Measurements from ENCODE around the gene PHF21A. TPM values are rescaled to one million over a fixed set of nuclear protein-coding genes. Genes with fewer than 3 reads are reported as not detected.

The PHF21A gene
- total RNA-seq, 1 donor from 2014 or later = 49.6 TPM

- peaks cover 8% of the 10 kb centered on the region for H3F3A ChIP-seq (ENCODE audit: low read depth)
- Mint-ChIP-seq H3K4me1 (no peaks in the 10 kb centered on the region), H3K9me3 (no peaks in the 10 kb centered on the region), H3K27me3 (ENCODE audit: insufficient read depth, low read depth) (no peaks in the 10 kb centered on the region), H3K27ac (no peak overlapping the region), H3K4me3 (no peak overlapping the region), H3K36me3 (peaks cover 20% of the 10 kb centered on the region)
- no peak overlapping the region for H3K4me2 ChIP-seq
- no peaks in the 10 kb centered on the region for H3K36me3 ChIP-seq
- H4K20me1 ChIP-seq (ENCODE audit: low read depth) = peaks cover 4% of the 10 kb centered on the region
- no peaks in the 10 kb centered on the region for H3K9me3 ChIP-seq (ENCODE audit: low read depth)
- no peaks in the 10 kb centered on the region for H3K79me2 ChIP-seq (ENCODE audit: low read depth)
- no peak overlapping the region for H2AFZ ChIP-seq (replicated peaks)
- DNase-seq (ENCODE audit: low spot score) = no peak
- TF ChIP-seq CTCF (IDR thresholded peaks at IDR 0.05) (no peak), EZH2phosphoT487 (IDR thresholded peaks at IDR 0.05) (no peak), EZH2 (IDR thresholded peaks at IDR 0.05) (no peak)
- H3K4me3 ChIP-seq = no peak overlapping the region
- H3K27ac ChIP-seq = no peak overlapping the region
- H3K4me1 ChIP-seq = no peaks in the 10 kb centered on the region
- no peaks in the 10 kb centered on the region for H3K27me3 ChIP-seq
- no peak overlapping the region for H3K9ac ChIP-seq
These were observed 152.4 kb downstream of the PHF21A start for GRCh38 chr11:45968901-45969300.

GRCh38 chr11:45967506-45967905 lies 153.7 kb downstream of the PHF21A start:
- Histone ChIP-seq H3K27ac (no peak overlapping the region), H3K36me3 (peaks cover 3% of the 10 kb centered on the region), H2AFZ (replicated peaks) (no peak overlapping the region), H3K9ac (no peak overlapping the region), H3K4me3 (no peak overlapping the region), H3K27me3 (no peaks in the 10 kb centered on the region), H3K4me2 (no peak overlapping the region), H3K9me3 (ENCODE audit: low read depth) (no peaks in the 10 kb centered on the region), H3F3A (ENCODE audit: low read depth) (peaks cover 8% of the 10 kb centered on the region), H4K20me1 (ENCODE audit: low read depth) (peaks cover 4% of the 10 kb centered on the region), H3K79me2 (ENCODE audit: low read depth) (no peaks in the 10 kb centered on the region), H3K4me1 (no peaks in the 10 kb centered on the region)
- Mint-ChIP-seq H3K27ac (no peak overlapping the region), H3K4me3 (no peak overlapping the region), H3K4me1 (no peaks in the 10 kb centered on the region), H3K36me3 (peaks cover 20% of the 10 kb centered on the region), H3K9me3 (no peaks in the 10 kb centered on the region), H3K27me3 (ENCODE audit: insufficient read depth, low read depth) (no peaks in the 10 kb centered on the region)
- DNase-seq (ENCODE audit: low spot score) = no peak
- no peak for TF ChIP-seq CTCF (IDR thresholded peaks at IDR 0.05)
- no peak for TF ChIP-seq EZH2phosphoT487 (IDR thresholded peaks at IDR 0.05)
- TF ChIP-seq EZH2 (IDR thresholded peaks at IDR 0.05) = no peak

GRCh38 chr11:45964911-45965389 lies 156.3 kb downstream of the PHF21A start:
- Histone ChIP-seq H4K20me1 (ENCODE audit: low read depth) (no peaks in the 10 kb centered on the region), H3K4me1 (no peaks in the 10 kb centered on the region), H3K9me3 (ENCODE audit: low read depth) (no peaks in the 10 kb centered on the region), H3K4me3 (no peak overlapping the region), H3K79me2 (ENCODE audit: low read depth) (no peaks in the 10 kb centered on the region), H3K27ac (no peak overlapping the region), H3F3A (ENCODE audit: low read depth) (peaks cover 8% of the 10 kb centered on the region), H3K4me2 (no peak overlapping the region), H3K9ac (no peak overlapping the region), H3K36me3 (peaks cover 12% of the 10 kb centered on the region), H3K27me3 (no peaks in the 10 kb centered on the region), H2AFZ (replicated peaks) (no peak overlapping the region)
- Mint-ChIP-seq H3K9me3 (no peaks in the 10 kb centered on the region), H3K27me3 (ENCODE audit: insufficient read depth, low read depth) (no peaks in the 10 kb centered on the region), H3K36me3 (peaks cover 28% of the 10 kb centered on the region), H3K27ac (no peak overlapping the region), H3K4me3 (no peak overlapping the region), H3K4me1 (no peaks in the 10 kb centered on the region)
- TF ChIP-seq EZH2 (IDR thresholded peaks at IDR 0.05) = no peak
- TF ChIP-seq CTCF (IDR thresholded peaks at IDR 0.05) = peak; percentile 97
- peak; percentile 76 for DNase-seq (ENCODE audit: low spot score)

Data from neural progenitor cell (in vitro differentiated cells).